ENCODE measurements around the gene HEATR9.

DNA sequence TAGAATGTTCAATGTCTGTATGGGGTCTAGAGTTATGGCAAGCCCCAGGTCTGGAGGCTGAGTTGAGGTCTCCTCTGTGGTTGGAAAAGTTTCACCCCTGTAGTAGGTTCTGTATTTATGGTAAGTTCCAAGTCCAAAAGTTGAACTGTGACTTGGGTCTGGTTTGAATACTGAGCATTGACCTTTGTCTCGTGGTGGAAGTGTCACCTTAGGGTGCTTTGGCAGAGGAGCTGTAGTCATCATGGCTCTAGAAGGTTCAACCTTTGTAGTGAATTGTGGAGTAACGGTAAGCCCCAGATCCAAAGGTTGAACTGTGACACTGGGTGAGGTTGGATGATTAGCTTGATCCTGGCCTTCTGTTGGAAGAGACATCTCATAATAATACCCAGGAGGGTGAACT is 44.3 kb upstream of the HEATR9 start:
- TF ChIP-seq, protein P1, sequence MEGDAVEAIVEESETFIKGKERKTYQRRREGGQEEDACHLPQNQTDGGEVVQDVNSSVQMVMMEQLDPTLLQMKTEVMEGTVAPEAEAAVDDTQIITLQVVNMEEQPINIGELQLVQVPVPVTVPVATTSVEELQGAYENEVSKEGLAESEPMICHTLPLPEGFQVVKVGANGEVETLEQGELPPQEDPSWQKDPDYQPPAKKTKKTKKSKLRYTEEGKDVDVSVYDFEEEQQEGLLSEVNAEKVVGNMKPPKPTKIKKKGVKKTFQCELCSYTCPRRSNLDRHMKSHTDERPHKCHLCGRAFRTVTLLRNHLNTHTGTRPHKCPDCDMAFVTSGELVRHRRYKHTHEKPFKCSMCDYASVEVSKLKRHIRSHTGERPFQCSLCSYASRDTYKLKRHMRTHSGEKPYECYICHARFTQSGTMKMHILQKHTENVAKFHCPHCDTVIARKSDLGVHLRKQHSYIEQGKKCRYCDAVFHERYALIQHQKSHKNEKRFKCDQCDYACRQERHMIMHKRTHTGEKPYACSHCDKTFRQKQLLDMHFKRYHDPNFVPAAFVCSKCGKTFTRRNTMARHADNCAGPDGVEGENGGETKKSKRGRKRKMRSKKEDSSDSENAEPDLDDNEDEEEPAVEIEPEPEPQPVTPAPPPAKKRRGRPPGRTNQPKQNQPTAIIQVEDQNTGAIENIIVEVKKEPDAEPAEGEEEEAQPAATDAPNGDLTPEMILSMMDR (IDR thresholded peaks at IDR 0.05; ENCODE audit: extremely low read depth in 1 of 2, insufficient read depth in 1 of 2, low read depth in 1 of 2, low read length in 2 of 2), result no peak
- TF ChIP-seq POLR2AphosphoS5 (IDR thresholded peaks at IDR 0.05; ENCODE audit: insufficient read depth, low read depth, low read length), result no peak
- TF ChIP-seq, protein P2, sequence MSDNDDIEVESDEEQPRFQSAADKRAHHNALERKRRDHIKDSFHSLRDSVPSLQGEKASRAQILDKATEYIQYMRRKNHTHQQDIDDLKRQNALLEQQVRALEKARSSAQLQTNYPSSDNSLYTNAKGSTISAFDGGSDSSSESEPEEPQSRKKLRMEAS (IDR thresholded peaks at IDR 0.05; ENCODE audit: insufficient read depth, insufficient read length), result no peak
- TF ChIP-seq GATA2 (IDR thresholded peaks at IDR 0.05; ENCODE audit: insufficient read depth, insufficient read length, low read depth, low read length), result no peak
- no peak for TF ChIP-seq MYC (IDR thresholded peaks at IDR 0.05; ENCODE audit: low read depth, low read length)
- no peak for TF ChIP-seq FOS (IDR thresholded peaks at IDR 0.05; ENCODE audit: borderline replicate concordance, insufficient read depth, low read length)

Data from endothelial cell of umbilical vein (primary cell).